Adrenal gland (tissue), 5 donors: ENCODE measurements around the gene PHKB.

Source experiments
- POLR2A ChIP-seq, 2 donors: fragments of 450-650 bp; IDR thresholded peaks; one replicate each; pipeline ENCODE4 v1.6.1; 2017; ENCODE audit warnings: antibody characterized with exemption in 2 of 2, mild to moderate bottlenecking in 2 of 2, moderate library complexity in 1 of 2
- TF ChIP-seq, protein P1 (sequence below), 6 experiments: fragments of 450-650 bp in 4 of 6; fragments of 200-600 bp in 2 of 6; sonication (generic) in 1 of 6; IDR thresholded peaks; 1 replicate in 5 of 6; 2 replicates in 1 of 6; pipeline versions ENCODE4 v1.5.1 to v1.8.0; 2016 to 2021; ENCODE audit warnings: antibody characterized with exemption in 6 of 6, mild to moderate bottlenecking in 2 of 6, moderate library complexity in 1 of 6
- donor health status: DM: no; HTN: no; CAD: no.

DNA sequence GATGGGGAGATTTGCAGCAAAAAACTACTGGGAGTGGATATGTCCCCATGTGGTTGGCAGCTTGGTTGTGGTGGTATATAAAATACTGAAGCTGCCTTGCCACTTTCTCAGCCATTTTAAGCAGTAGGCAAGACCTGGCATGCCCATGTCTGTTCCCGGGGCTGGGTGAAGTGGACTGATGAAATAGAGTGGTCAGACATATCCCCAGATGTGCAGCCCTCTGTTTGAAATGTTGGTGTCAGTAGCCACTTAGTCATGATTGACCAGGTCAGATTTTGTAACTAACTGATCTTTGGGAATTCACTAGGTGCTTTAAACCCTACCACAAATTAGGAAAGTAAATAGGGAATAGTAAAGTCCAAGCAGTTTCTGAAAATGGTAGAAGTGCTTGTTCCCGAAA is 151.6 kb downstream of the PHKB start:
- TF ChIP-seq, protein P1, sequence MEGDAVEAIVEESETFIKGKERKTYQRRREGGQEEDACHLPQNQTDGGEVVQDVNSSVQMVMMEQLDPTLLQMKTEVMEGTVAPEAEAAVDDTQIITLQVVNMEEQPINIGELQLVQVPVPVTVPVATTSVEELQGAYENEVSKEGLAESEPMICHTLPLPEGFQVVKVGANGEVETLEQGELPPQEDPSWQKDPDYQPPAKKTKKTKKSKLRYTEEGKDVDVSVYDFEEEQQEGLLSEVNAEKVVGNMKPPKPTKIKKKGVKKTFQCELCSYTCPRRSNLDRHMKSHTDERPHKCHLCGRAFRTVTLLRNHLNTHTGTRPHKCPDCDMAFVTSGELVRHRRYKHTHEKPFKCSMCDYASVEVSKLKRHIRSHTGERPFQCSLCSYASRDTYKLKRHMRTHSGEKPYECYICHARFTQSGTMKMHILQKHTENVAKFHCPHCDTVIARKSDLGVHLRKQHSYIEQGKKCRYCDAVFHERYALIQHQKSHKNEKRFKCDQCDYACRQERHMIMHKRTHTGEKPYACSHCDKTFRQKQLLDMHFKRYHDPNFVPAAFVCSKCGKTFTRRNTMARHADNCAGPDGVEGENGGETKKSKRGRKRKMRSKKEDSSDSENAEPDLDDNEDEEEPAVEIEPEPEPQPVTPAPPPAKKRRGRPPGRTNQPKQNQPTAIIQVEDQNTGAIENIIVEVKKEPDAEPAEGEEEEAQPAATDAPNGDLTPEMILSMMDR (IDR thresholded peaks at IDR 0.05), result no peak
- no peak for TF ChIP-seq POLR2A (IDR thresholded peaks at IDR 0.05)
